WTC11 (cell line): Measurements from ENCODE around the gene CTIF. TPM values are rescaled to one million over a fixed set of nuclear protein-coding genes. Genes with fewer than 3 reads are reported as not detected.

Source experiments
- ATAC-seq: fragments of 200-7000 bp; cut with Tn5 transposase; 2 replicates; pipeline ENCODE4 v1.10.0; 2021; ENCODE audit warnings: mild to moderate bottlenecking, moderate library complexity
- CTCF ChIA-PET: fragments of 300-600 bp; sonication (Branson Sonifier 250); formaldehyde crosslinking; loops from one replicate; lab custom pipeline; 2021; ENCODE audit warnings: antibody characterized with exemption; lab: Charles Lee
- POLR2A ChIA-PET: fragments of 350-600 bp; sonication (Branson Sonifier 250); formaldehyde crosslinking; loops from one replicate; lab custom pipeline; 2021; ENCODE audit warnings: antibody characterized with exemption; lab: Charles Lee
- DNase-seq: peaks from one replicate; pipeline ENCODE4 v3.0.0; 2021; ENCODE audit warnings: low spot score
- H3K27ac Mint-ChIP-seq: 2 replicates; pipeline ENCODE4 v1.8.0; 2021; ENCODE audit warnings: mixed read lengths
- H3K27me3 Mint-ChIP-seq: 2 replicates; pipeline ENCODE4 v1.8.0; 2021; ENCODE audit warnings: low read depth, mild to moderate bottlenecking, moderate library complexity, mixed read lengths
- H3K36me3 Mint-ChIP-seq: 2 replicates; pipeline ENCODE4 v1.8.0; 2021; ENCODE audit warnings: mixed read lengths
- H3K4me1 Mint-ChIP-seq: 2 replicates; pipeline ENCODE4 v1.8.0; 2022; ENCODE audit warnings: mixed read lengths
- H3K4me3 Mint-ChIP-seq: 2 replicates; pipeline ENCODE4 v1.8.0; 2021; ENCODE audit warnings: mild to moderate bottlenecking, moderate library complexity, mixed read lengths
- H3K9me3 Mint-ChIP-seq: 2 replicates; pipeline ENCODE4 v1.8.0; 2021; ENCODE audit warnings: mixed read lengths
- AFF4 ChIP-seq: sonication (generic); formaldehyde crosslinking; IDR thresholded peaks from 2 replicates; pipeline ENCODE4 v1.8.1; 2023; ENCODE audit warnings: mild to moderate bottlenecking, missing genetic modification reagents, borderline replicate concordance
- CBFB ChIP-seq: sonication (generic); formaldehyde crosslinking; IDR thresholded peaks from 2 replicates; pipeline ENCODE4 v1.8.1; 2022; ENCODE audit warnings: mild to moderate bottlenecking, low read depth, missing genetic modification reagents
- CREB1 ChIP-seq: sonication (generic); formaldehyde crosslinking; IDR thresholded peaks from 2 replicates; pipeline ENCODE4 v1.8.0; 2023; ENCODE audit warnings: mild to moderate bottlenecking, missing genetic modification reagents
- EMX1 ChIP-seq: fragments of 250-450 bp; sonication (Bioruptor Pico); IDR thresholded peaks from 2 replicates; pipeline ENCODE4 v1.8.0; 2021; ENCODE audit warnings: mild to moderate bottlenecking
- ESRRA ChIP-seq: sonication (generic); formaldehyde crosslinking; IDR thresholded peaks from 2 replicates; pipeline ENCODE4 v1.8.1; 2022; ENCODE audit warnings: mild to moderate bottlenecking, missing genetic modification reagents, borderline replicate concordance
- KAT7 ChIP-seq: sonication (generic); formaldehyde crosslinking; IDR thresholded peaks from 2 replicates; pipeline ENCODE4 v1.8.1; 2023; ENCODE audit warnings: missing genetic modification reagents, mild to moderate bottlenecking, borderline replicate concordance
- NFYB ChIP-seq: sonication (generic); formaldehyde crosslinking; conservative IDR thresholded peaks from 2 replicates; pipeline ENCODE4 v1.8.0; 2022; ENCODE audit warnings: low read depth, missing genetic modification reagents
- PRDM15 ChIP-seq: sonication (generic); formaldehyde crosslinking; IDR thresholded peaks from 2 replicates; pipeline ENCODE4 v1.8.0; 2022; ENCODE audit warnings: missing genetic modification reagents
- PREB ChIP-seq: sonication (generic); formaldehyde crosslinking; IDR thresholded peaks from 2 replicates; pipeline ENCODE4 v1.8.1; 2022; ENCODE audit warnings: mild to moderate bottlenecking, missing genetic modification reagents, moderate library complexity, borderline replicate concordance
- PRRX2 ChIP-seq: fragments of 250-450 bp; sonication (Bioruptor Pico); IDR thresholded peaks from 2 replicates; pipeline ENCODE4 v1.8.0; 2021; ENCODE audit warnings: mild to moderate bottlenecking
- SOX15 ChIP-seq: fragments of 250-450 bp; sonication (Bioruptor Pico); IDR thresholded peaks from 2 replicates; pipeline ENCODE4 v1.9.0; 2021; ENCODE audit warnings: mild to moderate bottlenecking
- SP1 ChIP-seq: sonication (generic); formaldehyde crosslinking; conservative IDR thresholded peaks from 2 replicates; pipeline ENCODE4 v1.8.1; 2022; ENCODE audit warnings: missing genetic modification reagents
- ZBTB21 ChIP-seq: sonication (generic); formaldehyde crosslinking; IDR thresholded peaks from 2 replicates; pipeline ENCODE4 v1.8.1; 2023; ENCODE audit warnings: mild to moderate bottlenecking, missing genetic modification reagents, borderline replicate concordance
- ZNF317 ChIP-seq: sonication (generic); formaldehyde crosslinking; IDR thresholded peaks from 2 replicates; pipeline ENCODE4 v1.8.1; 2023; ENCODE audit warnings: low read depth, mild to moderate bottlenecking, moderate library complexity, missing genetic modification reagents, borderline replicate concordance
- ZNF425 ChIP-seq: fragments of 250-450 bp; sonication (Bioruptor Pico); conservative IDR thresholded peaks from 2 replicates; pipeline ENCODE4 v1.9.0; 2021; ENCODE audit warnings: mild to moderate bottlenecking
- total RNA-seq: library from RNA; stranded (reverse); gene quantifications from 3 replicates; pipeline ENCODE4 v1.2.3, GENCODE V29; 2021

CTIF gene
- total RNA-seq, 1 experiment from 2014 or later = 28.5 TPM

GRCh38 chr18:48821251-48821590 lies 282.4 kb downstream of the CTIF start:
- Mint-ChIP-seq H3K4me3 (no peak overlapping the region), H3K4me1 (peaks cover 12% of the 10 kb centered on the region), H3K27me3 (no peaks in the 10 kb centered on the region; the same call in 1 of the 2 replicates), H3K9me3 (peaks cover 10% of the 10 kb centered on the region), H3K36me3 (0 out of 2 replicates have a peak, but pooled peaks cover 8% of the 10 kb centered on the region), H3K27ac (no peak overlapping the region)
- ATAC-seq (no peak), DNase-seq (no peak)
- TF ChIP-seq NFYB (no peak), ZBTB21 (CRISPR knock-in tag) (no peak), ZNF317 (no peak), AFF4 (CRISPR knock-in tag) (no peak), PRDM15 (CRISPR knock-in tag) (no peak), SOX15 (CRISPR knock-in tag) (no peak), PREB (CRISPR knock-in tag) (no peak), ESRRA (CRISPR knock-in tag) (no peak), CBFB (CRISPR knock-in tag) (no peak), CREB1 (CRISPR knock-in tag) (no peak), KAT7 (no peak), EMX1 (CRISPR knock-in tag) (no peak)
- CTCF ChIA-PET = interaction anchor here (1.2 kb wide), 1 partner anchor 76 kb away, joined by 4 read pairs; no protein-coding TSS in a partner anchor
- POLR2A ChIA-PET = no interaction called here

- H3K4me1 Mint-ChIP-seq = peaks cover 18% of the 10 kb centered on the region
Measured at GRCh38 chr18:48821845-48822244, 283.0 kb downstream of the CTIF start.

More at GRCh38 chr18:48821845-48822244, 283.0 kb downstream of the CTIF start:
- ATAC-seq = no peak
- CTCF ChIA-PET = no interaction called here
- POLR2A ChIA-PET = no interaction called here
- Mint-ChIP-seq H3K4me3 (no peak overlapping the region), H3K9me3 (peaks cover 10% of the 10 kb centered on the region), H3K27me3 (peaks cover 3% of the 10 kb centered on the region; the same call in 1 of the 2 replicates), H3K36me3 (0 out of 2 replicates have a peak, but pooled peaks cover 8% of the 10 kb centered on the region), H3K27ac (no peak overlapping the region)
- TF ChIP-seq PRRX2 (CRISPR knock-in tag) (no peak), SP1 (CRISPR knock-in tag) (no peak), ZNF425 (CRISPR knock-in tag) (no peak)
- DNase-seq = no peak
